Hepatocyte (in vitro differentiated cells): ENCODE results near the gene NEK10. TPM values are rescaled to one million over a fixed set of nuclear protein-coding genes. Genes with fewer than 3 reads are reported as not detected.

ENCODE experiments used
- DNase-seq: peaks from one replicate; pipeline ENCODE4 v3.0.0-alpha.2; 2016; ENCODE audit warnings: low spot score
- H2AFZ ChIP-seq: fragments of 200-600 bp; sonication (generic); 2 replicates; pipeline ENCODE4 v1.6.0; 2016; ENCODE audit warnings: antibody characterized with exemption, mild to moderate bottlenecking
- H3K27ac ChIP-seq: fragments of 200-600 bp; sonication (generic); 2 replicates; pipeline ENCODE4 v1.5.1; 2016; ENCODE audit warnings: mild to moderate bottlenecking
- H3K27me3 ChIP-seq: fragments of 200-600 bp; sonication (generic); 2 replicates; pipeline ENCODE4 v1.6.1; 2016
- H3K36me3 ChIP-seq: fragments of 200-600 bp; sonication (generic); replicated peaks from 2 replicates; pipeline ENCODE4 v1.5.1; 2016; ENCODE audit warnings: low read depth; ENCODE audit not compliant: insufficient read depth
- H3K4me1 ChIP-seq: fragments of 200-600 bp; sonication (generic); 2 replicates; pipeline ENCODE4 v1.5.1; 2016; ENCODE audit warnings: mild to moderate bottlenecking, moderate library complexity; ENCODE audit not compliant: insufficient read depth
- H3K4me2 ChIP-seq: fragments of 200-600 bp; sonication (generic); 2 replicates; pipeline ENCODE4 v1.6.0; 2016
- H3K4me3 ChIP-seq: fragments of 200-600 bp; sonication (generic); 2 replicates; pipeline ENCODE4 v1.5.1; 2016; ENCODE audit warnings: mild to moderate bottlenecking
- H3K79me2 ChIP-seq: fragments of 200-600 bp; sonication (generic); 2 replicates; pipeline ENCODE4 v1.6.0; 2017; ENCODE audit warnings: mild to moderate bottlenecking
- H3K9me2 ChIP-seq: fragments of 200-600 bp; sonication (generic); replicated peaks from 2 replicates; pipeline ENCODE4 v1.6.0; 2017; ENCODE audit warnings: mild to moderate bottlenecking; ENCODE audit not compliant: insufficient read depth
- H3K9me3 ChIP-seq: fragments of 200-600 bp; sonication (generic); 2 replicates; pipeline ENCODE4 v1.5.1; 2016; ENCODE audit warnings: low read depth, mild to moderate bottlenecking
- H4K20me1 ChIP-seq: fragments of 200-600 bp; sonication (generic); 2 replicates; pipeline ENCODE4 v1.6.0; 2016; ENCODE audit warnings: mild to moderate bottlenecking; ENCODE audit not compliant: insufficient read depth, poor library complexity, severe bottlenecking
- CTCF ChIP-seq: fragments of 200-600 bp; sonication (generic); IDR thresholded peaks from 2 replicates; pipeline ENCODE4 v1.5.1; 2016; ENCODE audit warnings: antibody characterized with exemption, mild to moderate bottlenecking; ENCODE audit not compliant: poor library complexity
- EZH2 ChIP-seq: fragments of 200-600 bp; sonication (generic); IDR thresholded peaks from 2 replicates; pipeline ENCODE4 v1.6.1; 2016; ENCODE audit warnings: antibody characterized with exemption, mild to moderate bottlenecking, borderline replicate concordance
- EZH2phosphoT487 ChIP-seq: fragments of 200-600 bp; sonication (generic); IDR thresholded peaks from one replicate; pipeline ENCODE4 v1.6.1; 2018; ENCODE audit warnings: antibody characterized with exemption, mild to moderate bottlenecking, low read depth, moderate library complexity; ENCODE audit not compliant: unreplicated experiment, severe bottlenecking
- WGBS: methylation state at CpG from one replicate; pipeline ENCODE4 v1.1.6; 2016; ENCODE audit warnings: low lambda C conversion rate; ENCODE audit errors: missing lambda C conversion rate; 5-methylcytosine and 5-hydroxymethylcytosine counted together
- polyA plus RNA-seq: library from polyadenylated mRNA; unstranded; fragments of >200 nt; fragmentation: Nextera tagmentation; extraction: Ambion mirVana; gene quantifications from 2 replicates; pipeline ENCODE4 v1.2.1, GENCODE V29; 2016
- total RNA-seq: library from RNA; depleted of rRNA; stranded (reverse); fragments of >200 nt; gene quantifications from 2 replicates; pipeline ENCODE4 v1.2.3, GENCODE V29; 2014

The NEK10 gene
- total and polyA plus RNA-seq, 2 experiments from 2014 or later, result 0.13 to 2.0 TPM

- H3K4me2 ChIP-seq, result no peak overlapping the region
- no peak overlapping the region for H3K27ac ChIP-seq
- no peaks in the 10 kb centered on the region for H4K20me1 ChIP-seq
- WGBS, result 90% methylated on average over 11 of the region's 11 CpGs
- no peaks in the 10 kb centered on the region for H3K36me3 ChIP-seq
- no peaks in the 10 kb centered on the region for H3K4me1 ChIP-seq
- H3K9me2 ChIP-seq, result no peaks in the 10 kb centered on the region
- H2AFZ ChIP-seq, result no peak overlapping the region
- no peaks in the 10 kb centered on the region for H3K9me3 ChIP-seq
- H3K4me3 ChIP-seq, result no peak overlapping the region
- TF ChIP-seq EZH2, result no peak
- TF ChIP-seq CTCF, result no peak
- no peak for TF ChIP-seq EZH2phosphoT487
- DNase-seq, result no peak
- H3K27me3 ChIP-seq, result no peaks in the 10 kb centered on the region
- no peaks in the 10 kb centered on the region for H3K79me2 ChIP-seq
Observed at GRCh38 chr3:27345959-27346865, 23.0 kb downstream of the NEK10 start.

- no peak for TF ChIP-seq EZH2phosphoT487
- no peak for TF ChIP-seq CTCF
- no peak for TF ChIP-seq EZH2
- Histone ChIP-seq H2AFZ (no peak overlapping the region), H3K4me1 (no peaks in the 10 kb centered on the region), H3K9me3 (no peaks in the 10 kb centered on the region), H3K27ac (no peak overlapping the region), H3K4me3 (no peak overlapping the region), H3K36me3 (no peaks in the 10 kb centered on the region), H3K27me3 (no peaks in the 10 kb centered on the region), H3K4me2 (no peak overlapping the region), H3K79me2 (no peaks in the 10 kb centered on the region), H4K20me1 (no peaks in the 10 kb centered on the region), H3K9me2 (no peaks in the 10 kb centered on the region)
- no peak for DNase-seq
- WGBS, result 85% methylated on average over 5 of the region's 5 CpGs
Observed at GRCh38 chr3:27345493-27345892, 23.7 kb downstream of the NEK10 start.

GRCh38 chr3:27345045-27345444, 24.1 kb downstream of the NEK10 start:
- no peak for DNase-seq
- H2AFZ ChIP-seq, result no peak overlapping the region
- H3K4me2 ChIP-seq, result no peak overlapping the region
- H3K27me3 ChIP-seq, result no peaks in the 10 kb centered on the region
- H3K4me3 ChIP-seq, result no peak overlapping the region
- no peaks in the 10 kb centered on the region for H3K9me2 ChIP-seq
- 97% methylated on average over 2 of the region's 2 CpGs for WGBS
- H3K4me1 ChIP-seq, result no peaks in the 10 kb centered on the region
- no peaks in the 10 kb centered on the region for H3K79me2 ChIP-seq
- H4K20me1 ChIP-seq, result no peaks in the 10 kb centered on the region
- H3K36me3 ChIP-seq, result no peaks in the 10 kb centered on the region
- no peaks in the 10 kb centered on the region for H3K9me3 ChIP-seq
- H3K27ac ChIP-seq, result no peak overlapping the region
- no peak for TF ChIP-seq EZH2phosphoT487
- no peak for TF ChIP-seq CTCF
- TF ChIP-seq EZH2, result no peak
